ENCODE measurements around the gene SPPL3.

SPPL3 gene

GRCh38 chr12:120748242-120748641 is 155.9 kb downstream of the SPPL3 start:
- H3K79me2 ChIP-seq (ENCODE audit: control insufficient read depth, low read length) = no peaks in the 10 kb centered on the region
- H3K9me2 ChIP-seq (replicated peaks; ENCODE audit: control insufficient read depth, low read length) = no peaks in the 10 kb centered on the region
- H3F3A ChIP-seq (ENCODE audit: control insufficient read depth, insufficient read depth) = 0 out of 2 replicates have a peak, but pooled peaks cover 3% of the 10 kb centered on the region
- no peaks in the 10 kb centered on the region for H3K9me3 ChIP-seq (ENCODE audit: control insufficient read depth, insufficient read depth, low read length)
- H3K4me1 ChIP-seq (ENCODE audit: control insufficient read depth, low read length) = peaks cover under 1% of the 10 kb centered on the region
- H3K27me3 ChIP-seq (ENCODE audit: control insufficient read depth, low read length) = no peaks in the 10 kb centered on the region
- H3K36me3 ChIP-seq (ENCODE audit: control insufficient read depth, low read length) = no peaks in the 10 kb centered on the region
- no peak for TF ChIP-seq CTCF (IDR thresholded peaks at IDR 0.05; ENCODE audit: low read depth, low read length, poor library complexity, severe bottlenecking)
- TF ChIP-seq EZH2phosphoT487 (IDR thresholded peaks at IDR 0.05; ENCODE audit: borderline replicate concordance, low read length) = no peak
- H3K4me3 ChIP-seq (ENCODE audit: low read length) = no peak overlapping the region
- H3K4me2 ChIP-seq (ENCODE audit: low read length) = no peak overlapping the region
- H3K27ac ChIP-seq (ENCODE audit: low read depth, low read length) = no peak overlapping the region
- H4K20me1 ChIP-seq (ENCODE audit: control insufficient read depth, insufficient read depth, low read depth, low read length) = no peaks in the 10 kb centered on the region

- H4K20me1 ChIP-seq (ENCODE audit: control insufficient read depth, insufficient read depth, low read depth, low read length) = no peaks in the 10 kb centered on the region
- H3K9me3 ChIP-seq (ENCODE audit: control insufficient read depth, insufficient read depth, low read length) = no peaks in the 10 kb centered on the region
- H3K79me2 ChIP-seq (ENCODE audit: control insufficient read depth, low read length) = no peaks in the 10 kb centered on the region
- H3K9me2 ChIP-seq (replicated peaks; ENCODE audit: control insufficient read depth, low read length) = no peaks in the 10 kb centered on the region
- no peak for TF ChIP-seq EZH2phosphoT487 (IDR thresholded peaks at IDR 0.05; ENCODE audit: borderline replicate concordance, low read length)
- no peak for TF ChIP-seq CTCF (IDR thresholded peaks at IDR 0.05; ENCODE audit: low read depth, low read length, poor library complexity, severe bottlenecking)
- H3K4me2 ChIP-seq (ENCODE audit: low read length) = no peak overlapping the region
- no peak overlapping the region for H3K27ac ChIP-seq (ENCODE audit: low read depth, low read length)
- no peaks in the 10 kb centered on the region for H3F3A ChIP-seq (ENCODE audit: control insufficient read depth, insufficient read depth)
- H3K4me3 ChIP-seq (ENCODE audit: low read length) = no peak overlapping the region
- H3K4me1 ChIP-seq (ENCODE audit: control insufficient read depth, low read length) = no peaks in the 10 kb centered on the region
- no peaks in the 10 kb centered on the region for H3K36me3 ChIP-seq (ENCODE audit: control insufficient read depth, low read length)
- no peaks in the 10 kb centered on the region for H3K27me3 ChIP-seq (ENCODE audit: control insufficient read depth, low read length)
Observed at GRCh38 chr12:120744922-120745493, 159.2 kb downstream of the SPPL3 start.

- no peaks in the 10 kb centered on the region for H3K79me2 ChIP-seq (ENCODE audit: control insufficient read depth, low read length)
- H3K9me2 ChIP-seq (replicated peaks; ENCODE audit: control insufficient read depth, low read length) = no peaks in the 10 kb centered on the region
- no peaks in the 10 kb centered on the region for H3K36me3 ChIP-seq (ENCODE audit: control insufficient read depth, low read length)
- H3K4me3 ChIP-seq (ENCODE audit: low read length) = no peak overlapping the region
- H3K9me3 ChIP-seq (ENCODE audit: control insufficient read depth, insufficient read depth, low read length) = no peaks in the 10 kb centered on the region
- H3K4me1 ChIP-seq (ENCODE audit: control insufficient read depth, low read length) = no peaks in the 10 kb centered on the region
- H3K27ac ChIP-seq (ENCODE audit: low read depth, low read length) = no peak overlapping the region
- no peak for TF ChIP-seq CTCF (IDR thresholded peaks at IDR 0.05; ENCODE audit: low read depth, low read length, poor library complexity, severe bottlenecking)
- no peak overlapping the region for H3K4me2 ChIP-seq (ENCODE audit: low read length)
- H4K20me1 ChIP-seq (ENCODE audit: control insufficient read depth, insufficient read depth, low read depth, low read length) = no peaks in the 10 kb centered on the region
- no peaks in the 10 kb centered on the region for H3F3A ChIP-seq (ENCODE audit: control insufficient read depth, insufficient read depth)
- H3K27me3 ChIP-seq (ENCODE audit: control insufficient read depth, low read length) = no peaks in the 10 kb centered on the region
Observed at GRCh38 chr12:120741476-120742421, 162.4 kb downstream of the SPPL3 start.
